ENCODE results near the gene KLF4. TPM values are rescaled to one million over a fixed set of nuclear protein-coding genes. Genes with fewer than 3 reads are reported as not detected.

The KLF4 gene
- total RNA-seq (69.4 TPM), polyA plus RNA-seq (ENCODE audit: insufficient read depth, low read depth, low replicate concordance) (13.5 TPM)
- long read RNA-seq, donor 1, partial matches to known transcripts = 0 of 1 reads
- long read RNA-seq, donor 1, other reads (novel, unspliced or antisense) = 0 of 1 reads
- long read RNA-seq, donor 2 = 0 reads
- long read RNA-seq, donor 3, partial matches to known transcripts = 0 of 2 reads
- long read RNA-seq, donor 3, other reads (novel, unspliced or antisense) = 0 of 2 reads
- long read RNA-seq, donor 4 = 0 reads
- long read RNA-seq, donor 5 = 0 reads
- long read RNA-seq, donor 6 = 0 reads
- long read RNA-seq, donor 7, transcript KLF4-201 (5 exons, 2,813 nt) = minor isoform, 16 of 53 reads
- long read RNA-seq, donor 7, transcript KLF4-205 (3 exons, 2,393 nt) = major isoform, 21 of 53 reads
- long read RNA-seq, donor 7, partial matches to known transcripts = 7 of 53 reads
- long read RNA-seq, donor 7, other reads (novel, unspliced or antisense) = 7 of 53 reads
- long read RNA-seq, donor 8, partial matches to known transcripts = 0 of 3 reads
- long read RNA-seq, donor 8, other reads (novel, unspliced or antisense) = 0 of 3 reads
- long read RNA-seq, donor 9, partial matches to known transcripts = 0 of 1 reads
- long read RNA-seq, donor 9, other reads (novel, unspliced or antisense) = 0 of 1 reads
- long read RNA-seq, donor 10, partial matches to known transcripts = 0 of 1 reads
- long read RNA-seq, donor 10, other reads (novel, unspliced or antisense) = 0 of 1 reads

DNA sequence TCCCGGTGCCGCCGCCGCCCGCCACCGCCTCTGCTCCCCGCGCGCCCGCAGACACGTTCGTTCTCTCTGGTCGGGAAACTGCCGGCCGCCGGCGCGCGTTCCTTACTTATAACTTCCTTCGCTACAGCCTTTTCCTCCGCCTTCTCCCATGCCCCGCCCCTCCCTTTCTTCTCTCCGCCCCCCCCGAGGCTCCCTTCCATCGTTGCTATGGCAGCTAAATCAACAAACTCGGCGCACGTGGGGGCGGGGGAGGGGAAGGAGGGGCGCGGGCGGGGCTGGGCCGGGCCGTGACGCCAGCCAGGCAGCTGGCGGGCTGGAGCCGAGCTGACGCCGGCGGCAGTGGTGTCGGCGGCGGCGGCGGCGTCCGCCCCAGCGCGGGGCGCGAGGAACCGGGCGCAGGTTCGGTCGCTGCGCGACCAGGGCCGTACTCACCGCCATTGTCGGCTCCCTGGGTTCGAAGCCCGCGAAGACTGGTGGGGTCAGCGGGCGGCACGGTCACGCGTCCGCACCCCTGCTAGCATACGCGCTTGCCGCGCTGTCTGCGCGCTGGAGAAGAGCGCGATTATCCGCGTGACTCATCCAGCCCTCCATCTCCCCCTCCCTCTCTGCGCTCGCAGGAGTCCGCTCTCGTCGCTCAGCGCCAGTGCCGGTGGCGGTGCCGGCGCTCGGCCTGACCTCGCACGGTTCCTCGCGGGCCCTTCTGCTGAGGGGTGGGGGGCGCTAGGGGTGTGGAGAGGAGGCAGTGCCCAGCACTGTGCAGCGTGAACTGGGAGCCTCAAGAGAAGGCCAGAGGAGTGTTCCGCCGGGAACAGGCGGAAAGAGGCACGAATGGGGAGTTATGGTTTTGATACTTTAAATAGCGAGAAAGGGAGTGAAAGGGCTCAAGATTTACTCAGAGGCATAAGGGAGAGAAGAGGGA is at the start of gene KLF4:
TSS of gene KLF4 (minus strand) at position 83 of the 919 bp plus-strand sequence. CDS start 597 bp downstream, outside the sequence.
- peak within 1 kb of the TSS; percentile 53 to 84 (median 75) for H3K4me3 ChIP-seq (ENCODE audit: low read length in 3 of 3)
- peaks cover 0 to 19% (median 10%) of the 10 kb centered on the region in 3 donors for H3K4me1 ChIP-seq (ENCODE audit: control insufficient read depth in 2 of 3, insufficient read depth in 2 of 3, low read depth in 1 of 3, low read length in 3 of 3)
- no peaks in the 10 kb centered on the region for H3K9me3 ChIP-seq (ENCODE audit: control insufficient read depth in 2 of 3, insufficient read depth in 1 of 3, low read length in 3 of 3)
- peaks cover 2% of the 10 kb centered on the region for H3K27me3 ChIP-seq (ENCODE audit: control insufficient read depth, insufficient read depth, low read length)
- FAIRE-seq (no peak), DNase-seq (peak; percentile 95 to 98 (median 97))
- H3K27ac ChIP-seq (ENCODE audit: low read depth in 2 of 2, low read length in 2 of 2) = peak within 1 kb of the TSS; percentile 79 to 80
- H3K36me3 ChIP-seq (ENCODE audit: control insufficient read depth in 2 of 3, insufficient read depth in 3 of 3, low read length in 3 of 3) = peaks cover 0 to 4% (median 0%) of the 10 kb centered on the region in 3 donors
- TF ChIP-seq, protein P1, sequence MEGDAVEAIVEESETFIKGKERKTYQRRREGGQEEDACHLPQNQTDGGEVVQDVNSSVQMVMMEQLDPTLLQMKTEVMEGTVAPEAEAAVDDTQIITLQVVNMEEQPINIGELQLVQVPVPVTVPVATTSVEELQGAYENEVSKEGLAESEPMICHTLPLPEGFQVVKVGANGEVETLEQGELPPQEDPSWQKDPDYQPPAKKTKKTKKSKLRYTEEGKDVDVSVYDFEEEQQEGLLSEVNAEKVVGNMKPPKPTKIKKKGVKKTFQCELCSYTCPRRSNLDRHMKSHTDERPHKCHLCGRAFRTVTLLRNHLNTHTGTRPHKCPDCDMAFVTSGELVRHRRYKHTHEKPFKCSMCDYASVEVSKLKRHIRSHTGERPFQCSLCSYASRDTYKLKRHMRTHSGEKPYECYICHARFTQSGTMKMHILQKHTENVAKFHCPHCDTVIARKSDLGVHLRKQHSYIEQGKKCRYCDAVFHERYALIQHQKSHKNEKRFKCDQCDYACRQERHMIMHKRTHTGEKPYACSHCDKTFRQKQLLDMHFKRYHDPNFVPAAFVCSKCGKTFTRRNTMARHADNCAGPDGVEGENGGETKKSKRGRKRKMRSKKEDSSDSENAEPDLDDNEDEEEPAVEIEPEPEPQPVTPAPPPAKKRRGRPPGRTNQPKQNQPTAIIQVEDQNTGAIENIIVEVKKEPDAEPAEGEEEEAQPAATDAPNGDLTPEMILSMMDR (IDR thresholded peaks at IDR 0.05; ENCODE audit: borderline replicate concordance, extremely low read depth, insufficient read depth) = no peak
- H3K9ac ChIP-seq (ENCODE audit: low read length in 3 of 3) = peak within 1 kb of the TSS; percentile 13 to 85 (median 71)
- intact Hi-C loops (cut with DNase I) = no loop called here

- no peaks in the 10 kb centered on the region for H3K27me3 ChIP-seq (ENCODE audit: control insufficient read depth, insufficient read depth, low read length)
- H3K9me3 ChIP-seq (ENCODE audit: control insufficient read depth in 2 of 3, insufficient read depth in 1 of 3, low read length in 3 of 3) = no peaks in the 10 kb centered on the region
- FAIRE-seq (no peak), DNase-seq (peak in 1 of 5 donors; percentile 8)
- H3K27ac ChIP-seq (ENCODE audit: low read depth in 2 of 2, low read length in 2 of 2) = no peak overlapping the region
- no peak overlapping the region for H3K9ac ChIP-seq (ENCODE audit: low read length in 3 of 3)
- intact Hi-C loops (cut with DNase I) = no loop called here
- no peak overlapping the region for H3K4me3 ChIP-seq (ENCODE audit: low read length in 3 of 3)
- no peaks in the 10 kb centered on the region for H3K36me3 ChIP-seq (ENCODE audit: control insufficient read depth in 2 of 3, insufficient read depth in 3 of 3, low read length in 3 of 3)
- no peaks in the 10 kb centered on the region for H3K4me1 ChIP-seq (ENCODE audit: control insufficient read depth in 2 of 3, insufficient read depth in 2 of 3, low read depth in 1 of 3, low read length in 3 of 3)
- TF ChIP-seq, protein P1 (IDR thresholded peaks at IDR 0.05; ENCODE audit: borderline replicate concordance, extremely low read depth, insufficient read depth) = no peak
Observed at GRCh38 chr9:107536462-107536861, 46.9 kb upstream of the KLF4 start.

DNA sequence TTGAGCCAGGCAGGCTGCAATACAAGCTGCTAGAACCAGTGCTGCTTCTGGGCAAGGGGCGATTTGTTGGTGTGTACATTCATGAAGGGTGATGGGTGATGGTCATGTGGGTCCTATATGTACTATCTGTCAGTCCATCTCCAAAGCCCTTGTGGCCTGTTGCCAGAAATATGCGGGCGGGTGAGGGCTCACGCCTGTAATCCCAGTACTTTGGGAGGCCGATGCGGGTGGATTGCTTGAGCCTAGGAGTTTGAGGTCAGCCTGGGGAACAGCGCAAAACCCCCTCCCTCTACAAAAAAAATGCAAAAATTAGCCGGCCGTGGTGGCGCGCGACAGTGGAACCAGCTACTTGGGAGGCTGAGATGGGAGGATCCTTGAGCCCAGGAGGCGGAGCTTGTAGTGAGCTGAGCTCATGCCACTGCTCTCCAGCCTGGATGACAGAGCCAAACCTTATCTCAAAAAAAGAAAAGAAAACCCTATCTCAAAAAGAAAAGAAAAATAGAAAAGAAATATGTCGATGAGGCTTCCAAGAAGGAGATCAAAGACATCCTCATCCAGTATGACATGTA is 45.0 kb upstream of the KLF4 start:
- H3K9me3 ChIP-seq (ENCODE audit: control insufficient read depth in 2 of 3, insufficient read depth in 1 of 3, low read length in 3 of 3) = no peaks in the 10 kb centered on the region
- H3K4me3 ChIP-seq (ENCODE audit: low read length in 3 of 3) = no peak overlapping the region
- H3K4me1 ChIP-seq (ENCODE audit: control insufficient read depth in 2 of 3, insufficient read depth in 2 of 3, low read depth in 1 of 3, low read length in 3 of 3) = no peaks in the 10 kb centered on the region
- no peak overlapping the region for H3K9ac ChIP-seq (ENCODE audit: low read length in 3 of 3)
- intact Hi-C loops (cut with DNase I) = no loop called here
- no peak for FAIRE-seq
- no peaks in the 10 kb centered on the region for H3K36me3 ChIP-seq (ENCODE audit: control insufficient read depth in 2 of 3, insufficient read depth in 3 of 3, low read length in 3 of 3)
- DNase-seq = no peak
- H3K27ac ChIP-seq (ENCODE audit: low read depth in 2 of 2, low read length in 2 of 2) = no peak overlapping the region
- H3K27me3 ChIP-seq (ENCODE audit: control insufficient read depth, insufficient read depth, low read length) = no peaks in the 10 kb centered on the region
- TF ChIP-seq, protein P1 (IDR thresholded peaks at IDR 0.05; ENCODE audit: borderline replicate concordance, extremely low read depth, insufficient read depth) = no peak
